NB4 (cell line): ENCODE measurements around the gene ARPP21.

Experiments used
- DNase-seq: peaks from one replicate; pipeline ENCODE4 v3.0.0; 2010; ENCODE audit warnings: low read depth
- H3K4me3 ChIP-seq: one replicate; pipeline ENCODE4 v1.5.1; 2011; ENCODE audit warnings: mild to moderate bottlenecking, low read depth, low read length, moderate library complexity
- MYC ChIP-seq: IDR thresholded peaks from 2 replicates; pipeline ENCODE4 v1.6.1; 2011; ENCODE audit warnings: low read depth, low read length
- POLR2A ChIP-seq: IDR thresholded peaks from 2 replicates; pipeline ENCODE4 v1.6.1; 2011; ENCODE audit warnings: mild to moderate bottlenecking; ENCODE audit not compliant: insufficient read length; ENCODE audit errors: extremely low read depth
- TF ChIP-seq, protein P1 (sequence below): IDR thresholded peaks from one replicate; pipeline ENCODE4 v1.5.1; 2012; ENCODE audit warnings: low read depth, low read length
- TF ChIP-seq, protein P2 (sequence below): IDR thresholded peaks from 2 replicates; pipeline ENCODE4 v1.6.1; 2011; ENCODE audit warnings: low read depth, low read length

ARPP21 gene

DNA sequence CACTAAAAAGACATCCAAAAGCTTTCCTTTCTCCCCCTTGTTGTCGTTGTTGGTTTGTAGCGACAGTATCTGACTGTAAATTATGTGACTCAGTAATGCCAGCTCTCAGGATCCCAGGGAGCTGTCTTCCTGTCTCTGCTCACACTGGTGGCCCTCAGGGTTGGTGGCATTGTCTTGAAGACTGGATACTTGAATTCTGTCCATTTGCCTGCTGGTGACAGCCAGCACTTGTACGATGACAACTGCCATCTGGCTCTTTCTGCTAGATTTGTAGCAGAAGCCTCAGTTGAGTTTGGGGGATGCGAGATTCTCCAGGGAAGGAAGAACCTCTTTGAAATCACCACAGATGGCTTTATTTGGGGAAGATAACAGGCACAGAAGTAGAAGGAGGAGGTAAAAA lies 120.8 kb downstream of the ARPP21 start:
- no peak for DNase-seq
- H3K4me3 ChIP-seq = no peak overlapping the region
- no peak for TF ChIP-seq MYC
- TF ChIP-seq, protein P1, sequence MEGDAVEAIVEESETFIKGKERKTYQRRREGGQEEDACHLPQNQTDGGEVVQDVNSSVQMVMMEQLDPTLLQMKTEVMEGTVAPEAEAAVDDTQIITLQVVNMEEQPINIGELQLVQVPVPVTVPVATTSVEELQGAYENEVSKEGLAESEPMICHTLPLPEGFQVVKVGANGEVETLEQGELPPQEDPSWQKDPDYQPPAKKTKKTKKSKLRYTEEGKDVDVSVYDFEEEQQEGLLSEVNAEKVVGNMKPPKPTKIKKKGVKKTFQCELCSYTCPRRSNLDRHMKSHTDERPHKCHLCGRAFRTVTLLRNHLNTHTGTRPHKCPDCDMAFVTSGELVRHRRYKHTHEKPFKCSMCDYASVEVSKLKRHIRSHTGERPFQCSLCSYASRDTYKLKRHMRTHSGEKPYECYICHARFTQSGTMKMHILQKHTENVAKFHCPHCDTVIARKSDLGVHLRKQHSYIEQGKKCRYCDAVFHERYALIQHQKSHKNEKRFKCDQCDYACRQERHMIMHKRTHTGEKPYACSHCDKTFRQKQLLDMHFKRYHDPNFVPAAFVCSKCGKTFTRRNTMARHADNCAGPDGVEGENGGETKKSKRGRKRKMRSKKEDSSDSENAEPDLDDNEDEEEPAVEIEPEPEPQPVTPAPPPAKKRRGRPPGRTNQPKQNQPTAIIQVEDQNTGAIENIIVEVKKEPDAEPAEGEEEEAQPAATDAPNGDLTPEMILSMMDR = no peak
- TF ChIP-seq, protein P2, sequence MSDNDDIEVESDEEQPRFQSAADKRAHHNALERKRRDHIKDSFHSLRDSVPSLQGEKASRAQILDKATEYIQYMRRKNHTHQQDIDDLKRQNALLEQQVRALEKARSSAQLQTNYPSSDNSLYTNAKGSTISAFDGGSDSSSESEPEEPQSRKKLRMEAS = no peak
- no peak for TF ChIP-seq POLR2A

DNA sequence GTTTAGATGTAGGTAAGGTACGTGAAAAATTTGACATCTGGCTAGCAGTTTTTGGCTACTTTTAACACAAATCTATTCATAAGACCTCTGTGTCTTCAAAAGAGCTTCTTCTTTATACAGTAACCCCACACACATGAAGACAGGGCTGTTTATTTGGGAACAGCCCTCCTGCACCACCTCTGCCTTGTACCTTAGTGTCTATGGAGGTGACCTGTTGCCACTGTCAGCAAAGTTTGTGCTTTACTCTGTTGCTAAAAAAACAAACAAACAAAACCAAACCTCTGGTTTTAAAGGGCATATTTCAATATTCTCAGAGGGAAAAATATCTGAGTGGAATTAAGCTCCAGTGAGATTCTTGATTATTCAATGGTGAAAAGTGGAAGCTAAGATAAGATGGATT lies 122.0 kb downstream of the ARPP21 start:
- no peak for DNase-seq
- no peak overlapping the region for H3K4me3 ChIP-seq
- TF ChIP-seq, protein P1 = no peak
- TF ChIP-seq MYC = no peak
- TF ChIP-seq POLR2A = no peak
- TF ChIP-seq, protein P2 = no peak

DNA sequence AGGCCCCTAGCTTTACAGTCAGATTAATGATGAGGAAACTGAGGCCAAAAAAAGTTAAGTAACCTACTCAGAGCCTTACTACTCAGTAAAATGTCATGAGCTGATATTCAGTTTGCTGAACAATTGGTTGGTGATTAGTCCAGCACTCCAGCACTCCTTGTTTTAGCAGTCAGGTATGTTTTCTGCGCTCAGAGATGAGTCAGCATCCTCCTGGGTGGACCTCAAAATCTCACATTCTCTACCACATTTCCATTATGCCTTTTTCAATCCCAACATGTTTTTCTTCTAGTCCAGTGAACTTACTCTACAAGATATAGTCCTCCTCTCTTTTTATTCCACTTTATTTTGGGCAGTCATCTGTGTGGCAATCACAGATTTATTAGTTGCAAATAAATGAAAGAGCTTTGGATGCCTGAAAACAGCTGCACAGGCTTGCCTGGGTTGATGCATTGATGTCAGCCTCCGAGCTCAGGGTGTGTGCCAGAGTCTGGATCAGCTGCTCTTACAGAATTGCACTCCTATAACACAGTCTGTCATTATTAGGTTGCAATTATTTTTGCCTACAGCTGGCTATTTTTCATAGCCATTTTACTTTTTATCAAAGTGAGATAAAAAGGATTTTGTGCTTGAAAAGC lies 133.2 kb downstream of the ARPP21 start:
- TF ChIP-seq POLR2A (no peak), MYC (no peak)
- TF ChIP-seq, protein P2 = no peak
- TF ChIP-seq, protein P1 = no peak
- no peak overlapping the region for H3K4me3 ChIP-seq
- DNase-seq = no peak

DNA sequence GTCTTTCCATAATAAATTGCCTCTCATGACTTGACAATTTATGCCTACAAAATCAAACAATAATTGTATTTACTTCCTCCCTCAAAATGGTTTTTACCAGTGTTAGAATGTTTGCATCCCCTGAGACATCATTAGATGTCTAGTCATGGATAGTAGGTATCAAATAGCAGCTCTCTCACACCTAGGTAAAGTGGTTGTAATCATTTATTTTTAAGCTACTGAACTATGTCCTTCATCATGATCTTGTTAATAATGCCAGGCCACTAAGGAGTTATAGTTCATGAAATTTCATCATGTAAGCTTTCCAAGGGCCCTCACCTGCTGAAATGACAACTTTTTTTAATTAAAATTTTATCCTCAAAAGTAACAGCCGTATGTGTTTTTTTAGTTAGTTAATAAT lies 134.1 kb downstream of the ARPP21 start:
- no peak for DNase-seq
- no peak overlapping the region for H3K4me3 ChIP-seq
- TF ChIP-seq, protein P1 = no peak
- TF ChIP-seq MYC (no peak), POLR2A (no peak)
- TF ChIP-seq, protein P2 = no peak

DNA sequence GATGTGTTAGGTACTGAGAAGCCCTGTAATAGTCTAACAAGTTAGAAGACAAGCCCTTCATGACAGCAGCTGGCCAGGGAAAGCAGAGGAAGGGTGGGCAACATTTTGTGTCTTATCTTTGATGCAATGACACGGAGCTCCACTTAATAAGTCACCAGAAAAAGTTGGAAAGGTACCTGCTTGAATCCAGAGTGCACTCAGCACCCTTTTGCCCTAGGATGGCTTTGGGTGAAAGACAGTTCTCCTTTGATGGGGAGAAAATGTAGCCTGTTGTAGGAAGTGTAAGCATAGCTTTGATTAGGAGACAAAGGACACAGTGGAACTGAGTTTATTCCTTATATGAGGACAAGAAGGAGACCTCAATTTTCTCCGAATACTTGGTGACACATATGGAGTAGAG lies 137.0 kb downstream of the ARPP21 start:
- no peak overlapping the region for H3K4me3 ChIP-seq
- DNase-seq = no peak
- no peak for TF ChIP-seq POLR2A

DNA sequence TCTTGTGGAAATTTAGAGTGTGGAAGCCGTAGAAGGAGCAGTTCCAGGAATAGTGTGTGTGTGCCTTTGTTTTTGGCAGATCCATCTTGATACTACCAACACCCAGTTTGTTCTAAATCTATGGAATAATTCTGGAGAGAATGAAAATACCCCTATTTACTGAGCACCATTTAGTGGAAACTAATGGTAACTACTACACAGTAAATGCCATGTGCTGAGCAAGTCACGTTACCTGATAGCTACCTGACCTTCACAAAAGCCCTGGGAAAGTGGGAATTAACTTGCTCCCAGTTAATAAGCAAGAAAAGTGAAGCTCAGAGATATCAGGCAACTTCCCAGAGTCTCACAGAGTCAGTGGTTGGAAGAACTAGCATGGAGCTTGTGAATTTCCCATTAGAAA lies 137.7 kb downstream of the ARPP21 start:
- no peak for TF ChIP-seq MYC
- no peak for TF ChIP-seq POLR2A
- TF ChIP-seq, protein P1 = no peak
- TF ChIP-seq, protein P2 = no peak
- no peak for DNase-seq

More for the DNA sequence above, 137.7 kb downstream of the ARPP21 start:
- H3K4me3 ChIP-seq = no peak overlapping the region
